ENCODE measurements around the gene CDC42BPA. TPM values are rescaled to one million over a fixed set of nuclear protein-coding genes. Genes with fewer than 3 reads are reported as not detected.
"Not testable (repeated sequence)": the region's sequence is repeated elsewhere in the genome, so short reads cannot be mapped to it uniquely, and the experiment has no call there.

CDC42BPA gene
- polyA plus RNA-seq, 12 donors, result 27.0 to 36.2 (median 31.8) TPM; not detected in 1

GRCh38 chr1:227308367-227309336 is 9.6 kb downstream of the CDC42BPA start:
- no peak for DNase-seq

- DNase-seq, result no peak
Measured at GRCh38 chr1:227306689-227307088, 11.6 kb downstream of the CDC42BPA start.

GRCh38 chr1:227305894-227306626 is 12.2 kb downstream of the CDC42BPA start:
- DNase-seq, result no peak

GRCh38 chr1:227304665-227305064 is 13.6 kb downstream of the CDC42BPA start:
- DNase-seq, result no peak

GRCh38 chr1:227303662-227304061 is 14.6 kb downstream of the CDC42BPA start:
- no peak for DNase-seq

- DNase-seq, result no peak
Measured at GRCh38 chr1:227300682-227301081, 17.6 kb downstream of the CDC42BPA start.

- no peak for DNase-seq
Measured at GRCh38 chr1:227299688-227300087, 18.6 kb downstream of the CDC42BPA start.

GRCh38 chr1:227299241-227299627 is 19.1 kb downstream of the CDC42BPA start:
- peak; percentile 52 for DNase-seq

GRCh38 chr1:227298512-227299240 is 19.6 kb downstream of the CDC42BPA start:
- no peak for DNase-seq

- DNase-seq, result no peak
Measured at GRCh38 chr1:227297073-227297793, 21.1 kb downstream of the CDC42BPA start.

GRCh38 chr1:227295609-227296008 is 22.7 kb downstream of the CDC42BPA start:
- no peak for DNase-seq

GRCh38 chr1:227285745-227286144 is 32.5 kb downstream of the CDC42BPA start:
- DNase-seq, result no peak

- DNase-seq, result no peak
Measured at GRCh38 chr1:227281371-227281770, 36.9 kb downstream of the CDC42BPA start.

GRCh38 chr1:227280836-227281235 is 37.5 kb downstream of the CDC42BPA start:
- no peak for DNase-seq

- DNase-seq, result not testable (repeated sequence)
Measured at GRCh38 chr1:227276156-227276693, 42.1 kb downstream of the CDC42BPA start.

- peak; percentile 8 for DNase-seq
Measured at GRCh38 chr1:227273557-227273956, 44.7 kb downstream of the CDC42BPA start.

GRCh38 chr1:227272428-227272827 is 45.9 kb downstream of the CDC42BPA start:
- DNase-seq, result no peak

GRCh38 chr1:227270554-227270953 is 47.7 kb downstream of the CDC42BPA start:
- no peak for DNase-seq

- DNase-seq, result no peak
Measured at GRCh38 chr1:227268943-227269342, 49.3 kb downstream of the CDC42BPA start.

- DNase-seq, result no peak
Measured at GRCh38 chr1:227265891-227266290, 52.4 kb downstream of the CDC42BPA start.

- no peak for DNase-seq
Measured at GRCh38 chr1:227263869-227264268, 54.4 kb downstream of the CDC42BPA start.
